Peyer's patch (tissue), 4 donors: Measurements from ENCODE around the gene HMCN1.

Source experiments
- CTCF ChIP-seq, 6 experiments: fragments of 450-650 bp in 4 of 6; fragments of 200-600 bp in 2 of 6; sonication (generic) in 1 of 6; IDR thresholded peaks; one replicate each; pipeline ENCODE4 v1.5.1; 2017 to 2019; ENCODE audit warnings: antibody characterized with exemption in 6 of 6, mild to moderate bottlenecking in 3 of 6, moderate library complexity in 1 of 6
- POLR2A ChIP-seq, 2 donors: fragments of 450-650 bp; IDR thresholded peaks; one replicate each; pipeline ENCODE4 v1.5.1; 2017; ENCODE audit warnings: antibody characterized with exemption in 2 of 2, mild to moderate bottlenecking in 2 of 2, moderate library complexity in 2 of 2

DNA sequence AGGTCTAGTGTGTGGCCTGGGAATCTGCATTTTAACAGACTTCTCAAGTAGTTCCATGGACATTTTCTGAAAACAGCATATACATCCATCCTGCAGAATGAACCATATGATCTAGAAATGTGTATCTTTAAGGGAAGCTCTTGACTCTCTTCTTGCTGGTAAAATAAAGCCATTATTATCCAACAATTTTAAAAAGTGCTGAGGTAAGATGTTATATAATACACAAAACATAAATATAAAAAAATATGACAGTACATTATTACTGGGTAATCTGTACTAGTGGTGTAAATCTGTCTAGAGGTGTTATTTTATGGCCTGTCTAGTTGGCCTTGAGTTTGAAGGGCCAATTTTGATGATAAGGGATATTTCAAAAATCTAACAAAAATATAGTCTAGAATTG is 201.2 kb downstream of the HMCN1 start:
- TF ChIP-seq CTCF (IDR thresholded peaks at IDR 0.05) (no peak), POLR2A (IDR thresholded peaks at IDR 0.05) (no peak)
